LNCAP (cell line): ENCODE measurements around the gene CACYBP.

ENCODE experiments used
- CTCF ChIP-seq: fragments of 450-650 bp; IDR thresholded peaks from 2 replicates; pipeline ENCODE4 v1.5.1; 2017; ENCODE audit warnings: mild to moderate bottlenecking

Gene CACYBP

DNA sequence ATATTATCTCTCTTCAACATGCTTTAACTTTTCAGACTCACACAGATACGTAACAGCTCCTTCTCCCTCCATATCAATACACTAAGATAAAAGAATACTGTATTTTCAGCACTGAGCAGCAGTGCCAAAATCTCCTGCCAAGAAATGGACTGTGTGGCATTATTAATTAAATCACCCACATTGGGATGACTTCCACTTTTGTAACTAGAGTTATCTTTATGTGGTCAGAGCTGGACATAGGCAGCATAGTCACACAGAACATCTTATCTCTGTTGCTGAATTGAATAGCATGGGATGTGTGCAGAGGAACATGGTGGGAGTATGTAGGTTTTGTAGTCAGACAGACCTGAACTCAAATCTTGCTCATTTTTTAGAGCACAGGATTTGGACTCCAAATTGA, 41.4 kb upstream of the CACYBP start:
- no peak for TF ChIP-seq CTCF

- TF ChIP-seq CTCF, result no peak
Measured at GRCh38 chr1:174960362-174960761, 39.4 kb upstream of the CACYBP start.

DNA sequence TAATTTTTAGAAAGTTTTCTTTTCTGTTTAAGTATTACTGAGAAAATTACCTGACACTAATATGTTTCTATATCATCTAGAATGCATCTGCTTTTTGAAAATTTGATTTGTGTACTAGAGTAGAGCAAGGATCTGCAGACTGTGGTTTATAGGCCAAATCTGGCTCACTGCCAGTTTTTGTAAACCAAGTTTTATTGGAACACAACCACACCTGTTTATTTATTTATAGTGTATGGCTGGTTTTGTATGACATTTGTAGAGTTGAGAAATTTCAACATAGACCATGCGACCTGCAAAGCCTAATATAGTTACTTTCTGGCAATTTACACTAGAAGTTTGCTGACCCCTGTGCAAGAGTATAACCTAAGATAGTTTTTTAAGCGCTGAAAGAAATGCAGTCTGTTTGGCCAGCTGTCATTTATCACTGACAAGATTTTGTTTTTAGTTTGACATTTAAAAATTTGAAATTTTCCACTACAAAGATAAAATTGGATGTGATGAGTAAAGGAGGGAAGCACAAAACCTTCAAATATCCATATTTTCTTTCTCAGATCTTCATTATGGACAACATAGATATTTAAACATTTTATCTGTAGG, 36.1 kb upstream of the CACYBP start:
- no peak for TF ChIP-seq CTCF

GRCh38 chr1:174964261-174964971, 35.3 kb upstream of the CACYBP start:
- no peak for TF ChIP-seq CTCF

DNA sequence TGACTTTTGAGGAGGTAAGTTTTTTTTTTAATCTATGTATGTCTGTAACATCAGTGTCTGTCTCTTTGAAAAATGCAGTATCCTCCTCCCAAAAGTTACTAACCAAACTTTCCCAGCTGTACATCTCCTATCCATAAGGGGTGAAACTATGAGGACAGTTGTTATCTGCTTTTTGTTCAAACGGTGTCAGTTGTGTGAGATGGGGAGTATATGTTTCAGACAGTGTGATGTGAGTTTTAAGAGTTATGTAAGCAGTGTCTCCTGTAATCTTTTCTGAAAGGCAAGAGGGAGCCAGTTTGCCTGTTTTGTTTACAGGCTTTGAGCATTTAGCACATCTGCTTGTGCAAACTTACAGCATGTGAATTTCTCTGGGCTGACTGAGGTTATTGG, 34.8 kb upstream of the CACYBP start:
- no peak for TF ChIP-seq CTCF

DNA sequence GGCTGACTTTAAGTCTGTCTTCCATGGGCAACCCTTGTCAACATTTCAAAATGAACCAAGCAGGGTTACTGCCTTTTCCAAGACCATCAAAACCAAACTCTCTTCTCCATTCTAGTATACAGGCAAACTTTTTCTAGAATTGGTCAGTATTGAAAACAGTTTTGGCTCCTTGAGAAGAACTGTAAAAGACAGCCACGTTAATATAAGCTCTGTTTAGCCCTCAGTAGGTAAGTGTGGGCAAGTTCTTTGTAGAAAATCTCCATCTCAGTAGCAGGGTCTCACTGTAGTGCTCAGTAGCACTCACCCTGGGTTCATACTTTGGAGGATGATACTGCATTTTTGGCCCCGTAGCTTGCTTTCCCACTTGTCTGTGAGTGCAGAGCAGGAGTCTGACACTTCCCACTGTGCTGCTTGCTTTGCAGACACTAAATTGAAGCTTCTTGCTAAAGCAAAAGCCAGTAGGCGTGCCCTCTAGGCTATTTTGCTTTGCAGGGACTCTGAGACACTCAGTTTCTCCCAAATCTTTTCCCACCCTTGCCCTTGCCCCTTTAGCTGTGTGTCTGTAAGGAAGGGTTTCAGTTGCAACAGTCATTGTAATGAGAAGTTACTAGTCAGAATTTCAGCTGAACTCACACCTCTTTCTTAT, 34.3 kb upstream of the CACYBP start:
- TF ChIP-seq CTCF, result no peak

GRCh38 chr1:174966008-174966572, 33.7 kb upstream of the CACYBP start:
- no peak for TF ChIP-seq CTCF
